ENCODE results near the gene CSNK2A1.
"Not testable (repeated sequence)": the region's sequence is repeated elsewhere in the genome, so short reads cannot be mapped to it uniquely, and the experiment has no call there.

The CSNK2A1 gene

DNA sequence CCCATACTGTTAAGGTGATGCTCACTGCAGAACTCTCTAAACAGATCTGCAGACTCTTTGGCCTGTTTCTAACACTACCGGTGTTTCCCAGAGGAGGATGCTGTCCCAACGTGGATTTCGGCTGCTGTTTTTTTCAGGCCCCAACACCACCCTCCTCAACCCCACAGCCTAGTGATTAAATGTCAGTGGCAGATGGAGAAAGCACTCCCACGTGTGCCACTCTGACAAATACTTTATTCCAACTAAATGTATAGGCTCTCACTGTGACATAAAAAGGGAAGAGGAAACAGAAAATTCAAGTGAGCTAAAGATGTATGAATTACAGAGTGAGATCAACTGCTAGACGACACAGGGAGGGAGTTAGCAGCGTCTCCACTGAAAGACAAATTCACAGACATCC, 84.8 kb downstream of the CSNK2A1 start:
- DNase-seq (ENCODE audit: low read depth in 3 of 3): no peak

DNA sequence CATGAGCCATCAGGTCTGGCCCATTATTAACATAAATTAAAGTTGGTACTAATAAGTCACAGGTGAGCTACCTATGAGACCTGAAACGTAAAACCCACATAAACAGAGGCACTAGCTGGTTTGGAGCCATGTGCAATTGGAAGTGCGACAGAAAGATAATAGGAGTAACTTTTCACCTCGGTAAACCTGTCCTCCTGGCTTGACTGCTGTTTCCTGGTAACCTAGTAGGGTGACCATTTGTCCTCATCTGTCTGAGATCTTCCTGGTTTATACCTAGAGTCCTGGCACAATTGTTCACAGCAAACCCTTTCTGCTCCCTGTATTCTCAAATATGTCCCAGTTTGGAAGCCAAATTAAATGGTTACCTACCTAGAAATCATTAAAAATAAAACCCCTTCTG, 88.6 kb downstream of the CSNK2A1 start:
- DNase-seq (ENCODE audit: low read depth in 3 of 3): no peak

DNA sequence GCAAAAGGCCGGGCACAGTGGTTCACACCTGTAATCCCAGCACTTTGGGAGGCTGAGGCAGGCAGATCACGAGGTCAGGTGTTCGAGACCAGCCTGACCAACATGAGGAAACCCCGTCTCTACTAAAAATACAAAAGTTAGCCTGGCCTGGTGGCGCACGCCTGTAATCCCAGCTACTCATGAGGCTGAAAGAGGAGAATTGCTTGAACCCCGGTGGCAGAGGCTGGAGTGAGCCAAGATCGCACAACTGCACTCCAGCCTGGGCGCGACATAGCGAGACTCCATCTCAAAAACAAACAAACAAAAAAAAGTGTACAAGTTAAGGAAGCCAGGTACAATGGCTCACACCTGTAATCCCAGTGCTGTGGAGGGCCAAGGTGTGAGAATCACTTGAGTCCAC, 91.6 kb downstream of the CSNK2A1 start:
- not testable (repeated sequence) for DNase-seq (ENCODE audit: low read depth in 3 of 3)

DNA sequence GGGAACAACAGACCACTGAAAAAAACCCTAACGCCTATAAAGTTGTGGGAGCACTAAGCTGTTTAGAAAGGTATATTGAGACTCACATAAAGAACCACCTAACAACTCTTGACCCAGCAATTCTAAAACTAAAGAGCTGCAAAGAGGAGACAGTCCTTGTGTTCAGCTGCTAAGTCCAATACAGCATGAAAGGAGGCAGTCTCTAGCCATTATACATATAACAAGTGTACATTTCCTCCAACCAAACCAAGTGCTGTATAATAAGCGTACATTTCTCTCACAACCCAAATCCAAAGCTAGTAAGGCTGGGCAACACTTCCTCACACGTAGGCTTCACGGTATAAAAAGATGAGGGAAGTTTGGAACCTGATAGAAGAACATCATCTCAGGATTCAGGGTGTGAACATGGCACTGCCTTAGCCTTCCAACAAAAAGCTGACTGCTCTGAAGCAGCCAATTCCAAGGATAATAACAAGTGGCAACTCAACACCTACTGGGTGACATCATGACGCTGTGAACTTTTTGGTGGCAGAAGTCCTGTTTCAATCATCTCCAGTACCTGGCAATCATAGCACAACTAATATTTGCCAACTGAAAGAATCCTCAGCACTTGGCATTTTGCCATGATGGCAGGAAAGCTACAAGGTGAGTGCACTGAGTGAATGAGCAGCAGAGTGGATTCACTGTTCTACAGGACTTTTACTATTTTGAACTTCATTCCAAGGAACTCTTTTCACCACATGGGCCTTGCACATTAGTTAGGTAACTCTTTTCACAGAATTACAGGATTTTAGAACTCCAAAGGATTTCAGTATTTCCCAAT, 97.9 kb downstream of the CSNK2A1 start:
- DNase-seq (ENCODE audit: low read depth in 3 of 3): no peak

DNA sequence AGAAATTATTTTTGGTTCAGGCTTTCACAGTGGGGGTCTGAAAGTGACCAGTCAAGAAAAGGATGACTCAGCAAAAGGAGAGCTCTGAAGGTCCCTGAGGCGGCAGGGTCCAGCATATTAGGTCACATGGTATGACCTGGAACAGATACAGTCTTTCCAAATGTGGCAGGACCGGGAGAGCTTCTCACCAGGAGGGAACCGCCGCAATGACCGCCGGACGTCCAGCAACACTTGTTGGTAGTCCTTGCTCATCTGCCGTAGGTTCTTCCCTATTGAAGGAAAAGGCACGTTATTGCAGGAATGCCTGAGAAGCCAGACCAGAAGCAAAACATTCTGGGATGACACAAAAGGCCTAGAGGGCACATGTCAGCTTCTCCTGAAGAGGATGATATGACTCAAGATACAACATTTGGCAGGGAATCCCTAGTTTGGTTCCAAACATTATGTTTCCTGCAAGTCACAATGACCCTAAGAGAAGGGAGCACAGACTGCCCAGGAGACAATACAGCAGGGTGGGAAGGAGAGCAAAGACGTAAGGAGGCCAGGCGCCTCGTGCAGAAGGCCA, 98.6 kb downstream of the CSNK2A1 start:
- DNase-seq (ENCODE audit: low read depth in 3 of 3): no peak

DNA sequence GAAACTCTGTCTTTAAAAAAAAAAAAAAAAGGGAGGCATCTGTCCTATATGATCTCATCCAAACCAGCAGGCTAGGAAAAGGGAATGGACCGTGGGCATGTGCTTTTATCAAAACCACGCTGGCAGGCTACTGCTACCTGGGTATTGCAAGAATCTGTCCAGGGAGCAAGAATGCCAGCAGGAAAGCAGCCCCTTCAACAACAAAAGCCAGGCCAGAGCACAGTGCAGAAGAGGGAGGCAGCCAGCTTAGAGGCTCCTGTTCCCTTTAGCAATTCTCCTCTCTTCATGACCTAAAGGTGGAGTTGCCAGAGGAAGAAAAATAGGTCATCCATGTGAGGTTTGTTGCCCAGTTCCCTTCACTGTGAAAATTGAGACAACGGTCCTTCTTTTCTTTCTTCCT, 99.5 kb downstream of the CSNK2A1 start:
- no peak for DNase-seq (ENCODE audit: low read depth in 3 of 3)

DNA sequence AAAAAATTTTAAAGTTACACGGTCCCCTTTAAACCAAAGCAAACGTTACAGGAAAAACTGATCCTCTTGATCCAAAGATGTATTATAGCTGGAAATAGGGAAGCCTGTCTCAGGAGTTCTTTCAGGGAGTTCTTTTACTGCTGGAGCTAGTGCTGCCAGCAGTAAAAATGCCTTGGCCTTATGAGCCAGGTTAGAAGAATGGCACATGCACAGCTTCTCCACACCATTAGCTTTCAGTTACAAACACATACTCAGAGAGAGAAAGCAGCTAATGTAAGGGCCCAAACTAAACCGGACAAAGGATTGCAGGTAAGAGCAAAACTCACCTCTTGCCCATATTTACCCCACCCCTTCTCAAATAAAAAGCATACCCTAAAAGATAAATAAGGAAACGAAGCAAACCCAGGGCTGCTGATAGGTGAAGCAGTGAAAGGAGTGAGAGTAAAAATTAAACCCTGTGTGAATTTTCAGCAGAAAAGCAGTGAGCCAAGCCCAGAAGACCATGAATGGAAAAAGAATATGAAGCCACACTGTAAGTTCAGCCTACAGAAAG, 100.3 kb downstream of the CSNK2A1 start:
- DNase-seq (ENCODE audit: low read depth in 3 of 3): no peak

DNA sequence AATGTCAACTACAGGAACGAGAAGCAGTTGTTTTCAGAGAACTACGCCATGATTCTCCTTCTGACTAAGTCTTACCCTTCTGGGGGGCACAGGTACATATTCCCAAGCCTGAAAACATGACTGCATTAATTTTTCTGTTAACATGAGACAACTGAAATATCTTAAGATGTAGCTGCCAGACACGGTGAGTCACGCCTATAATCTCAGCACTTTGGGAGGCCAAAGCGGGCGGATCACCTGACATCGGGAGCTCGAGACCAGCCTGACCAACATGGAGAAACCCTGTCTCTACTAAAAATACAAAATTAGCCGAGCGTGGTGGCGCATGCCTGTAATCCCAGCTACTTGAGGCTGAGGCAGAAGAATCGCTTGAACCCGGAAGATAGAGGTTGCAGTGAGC, 103.0 kb downstream of the CSNK2A1 start:
- DNase-seq (ENCODE audit: low read depth in 3 of 3): no peak

DNA sequence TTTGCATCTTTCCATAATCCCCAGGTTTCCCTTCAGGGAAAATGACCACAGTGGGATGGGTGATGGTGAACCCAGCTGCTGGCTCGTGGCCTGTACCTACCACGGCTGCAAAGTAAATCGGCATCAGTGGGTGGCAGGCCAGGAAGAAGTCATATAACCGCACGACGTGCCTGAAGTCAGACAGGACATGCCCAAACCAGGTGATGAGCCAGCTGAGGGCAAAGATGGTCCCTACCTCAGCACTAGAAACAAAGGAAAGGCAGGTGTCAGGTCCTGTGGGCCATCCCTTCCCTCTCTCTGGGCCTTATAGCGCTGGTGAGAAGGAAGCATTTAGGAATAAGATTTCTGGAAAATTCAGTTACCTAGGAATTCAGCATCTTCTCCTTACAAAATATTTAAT, 103.4 kb downstream of the CSNK2A1 start:
- no peak for DNase-seq (ENCODE audit: low read depth in 3 of 3)

DNA sequence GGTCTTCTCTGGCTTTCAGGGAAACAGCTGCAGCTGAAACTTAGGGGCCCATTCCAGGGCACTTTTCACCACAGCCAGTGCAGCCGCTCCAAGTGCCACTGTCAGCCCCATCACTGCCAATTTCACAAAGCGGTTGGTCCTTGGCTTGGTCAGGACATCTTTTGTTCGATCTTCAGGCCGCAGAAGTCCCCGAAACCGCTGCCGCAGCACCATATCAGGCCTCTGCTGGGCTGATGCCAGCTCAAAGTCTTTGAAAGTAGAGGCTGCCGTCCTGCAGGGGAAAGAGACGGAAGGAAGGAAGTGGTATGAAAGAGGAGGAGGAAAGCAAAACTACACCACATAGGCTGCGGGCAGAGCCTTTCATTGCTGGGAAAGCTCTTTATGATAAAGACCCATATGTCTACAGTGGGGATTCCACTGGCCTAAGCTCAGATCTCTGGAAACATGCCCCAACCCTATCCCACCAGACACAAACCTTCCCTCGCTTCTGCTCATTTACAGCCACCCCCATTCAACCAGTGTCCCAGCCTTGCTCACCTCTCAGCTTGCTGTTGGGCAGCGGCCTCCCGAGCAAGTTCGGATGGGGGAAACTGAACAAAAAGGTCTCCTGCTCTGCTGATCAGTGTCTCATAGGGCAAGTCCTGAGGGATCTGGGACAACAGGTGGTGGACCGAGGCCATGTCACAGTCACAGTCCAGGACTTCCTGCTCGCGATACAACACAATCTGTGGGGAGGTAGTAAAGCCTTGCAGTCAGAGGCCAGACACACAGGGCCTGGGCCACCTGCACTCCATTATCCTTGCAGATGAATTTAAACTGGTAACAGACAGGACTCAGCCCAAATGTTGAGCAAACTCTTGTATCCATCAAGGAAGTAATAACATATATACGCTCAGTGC, 104.8 kb downstream of the CSNK2A1 start:
- DNase-seq (ENCODE audit: low read depth in 3 of 3): peak in 1 of 3 donors; percentile 27

DNA sequence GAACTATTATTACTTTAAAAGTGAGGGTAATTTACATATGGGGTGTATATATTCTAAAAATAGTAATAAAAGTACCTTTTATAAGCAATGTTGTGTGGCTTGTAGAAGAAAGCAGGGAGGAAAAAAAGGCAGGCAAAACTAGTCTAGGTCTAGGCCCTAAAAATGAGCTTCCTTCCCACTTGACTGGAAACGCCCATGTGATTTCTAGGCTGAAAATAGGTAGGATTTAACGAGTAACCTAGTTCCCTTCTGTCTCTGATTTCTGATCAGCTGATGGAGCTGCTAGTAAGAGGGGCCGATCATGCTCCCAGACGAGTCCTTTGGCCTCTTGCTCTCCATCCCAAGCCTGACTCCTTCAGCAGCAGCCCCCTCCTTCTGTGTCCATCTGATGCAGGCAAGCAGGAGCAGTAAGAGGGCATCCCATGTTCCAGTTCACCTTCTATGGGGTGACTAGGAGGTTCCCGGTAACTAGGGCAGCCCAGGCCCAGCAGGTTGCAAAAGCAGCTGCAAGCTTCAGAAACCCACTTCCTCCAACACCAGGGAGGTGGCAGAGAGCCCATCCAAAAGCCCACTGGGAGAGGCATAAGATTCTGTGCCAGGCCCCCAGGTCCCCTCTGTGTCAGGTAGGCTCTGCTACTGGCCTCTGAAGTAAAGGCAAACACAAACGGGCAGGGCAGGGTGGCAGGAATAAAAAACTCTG, 105.7 kb downstream of the CSNK2A1 start:
- no peak for DNase-seq (ENCODE audit: low read depth in 3 of 3)

DNA sequence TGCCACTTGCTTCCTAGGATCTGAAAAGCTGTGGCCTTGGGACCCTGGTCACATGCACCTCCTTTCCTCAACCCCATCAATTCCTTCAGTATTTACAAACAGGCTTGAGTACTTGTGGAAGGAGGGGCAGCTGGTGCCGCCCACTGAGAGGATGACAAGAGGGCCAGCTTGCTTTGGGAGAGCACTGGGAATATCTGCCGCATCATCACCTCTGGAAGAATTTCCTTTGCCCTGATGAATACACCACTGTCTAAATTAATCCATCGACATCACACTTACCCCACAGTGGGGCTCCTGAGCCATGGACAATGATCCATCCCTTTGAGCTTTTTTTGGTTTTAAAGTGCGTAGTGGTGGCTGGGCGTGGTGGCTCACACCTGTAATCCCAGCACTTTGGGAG, 107.1 kb downstream of the CSNK2A1 start:
- DNase-seq (ENCODE audit: low read depth in 3 of 3): no peak

DNA sequence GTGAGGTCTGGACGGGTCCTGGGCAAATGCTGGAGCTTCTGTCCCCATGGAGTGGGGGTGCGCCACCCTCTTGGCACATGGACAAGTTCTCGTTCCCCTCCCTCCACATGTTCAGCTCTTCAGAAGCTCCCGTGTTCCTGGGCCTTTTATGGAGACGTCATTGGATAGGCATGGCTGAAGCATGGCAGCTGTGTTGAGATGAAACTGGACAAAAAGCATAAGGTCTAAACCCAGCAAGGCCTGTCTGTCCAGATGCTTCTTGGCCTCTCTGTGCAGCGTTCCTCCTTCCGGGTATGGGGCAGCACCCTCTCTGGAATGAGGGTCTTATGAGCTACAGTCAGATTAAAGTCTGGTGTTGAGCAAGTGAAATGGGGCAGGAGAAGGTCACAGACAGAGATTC, 108.0 kb downstream of the CSNK2A1 start:
- DNase-seq (ENCODE audit: low read depth in 3 of 3): no peak

DNA sequence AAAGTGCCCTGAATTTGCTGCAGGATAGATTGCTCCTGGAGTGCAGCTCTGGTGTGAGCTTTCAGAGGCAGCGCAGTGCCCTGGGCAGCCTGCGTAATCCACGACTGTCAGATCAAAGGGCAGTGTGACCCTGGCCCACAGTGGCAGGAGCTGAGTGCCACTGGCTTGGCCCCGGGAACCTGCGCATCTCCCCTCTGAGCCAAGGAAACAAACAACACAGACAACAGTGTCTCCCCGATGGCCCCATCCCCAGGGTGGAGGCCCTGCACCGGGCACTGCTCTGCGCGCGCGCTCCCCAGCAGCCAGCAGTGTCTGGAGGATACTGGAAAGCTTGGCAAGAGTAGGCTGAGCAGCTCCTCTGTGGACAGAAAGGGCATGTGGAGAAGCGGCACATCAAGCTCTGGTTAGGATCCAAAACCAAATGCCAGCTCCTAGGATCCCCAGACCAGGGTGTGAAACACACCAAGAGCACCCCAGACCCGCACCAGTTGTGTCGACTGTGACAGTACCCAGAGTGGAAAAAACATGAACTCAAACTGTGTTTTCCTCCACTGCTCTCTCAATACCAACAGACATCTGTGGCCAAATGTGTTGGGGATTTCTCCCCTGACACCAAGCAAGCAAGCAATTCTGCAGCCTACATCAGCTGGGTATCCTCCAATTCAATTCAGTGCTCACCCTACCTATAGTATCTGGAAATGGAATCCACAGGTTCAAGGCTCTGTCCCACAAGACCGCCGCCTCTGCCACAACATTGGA, 108.8 kb downstream of the CSNK2A1 start:
- no peak for DNase-seq (ENCODE audit: low read depth in 3 of 3)

DNA sequence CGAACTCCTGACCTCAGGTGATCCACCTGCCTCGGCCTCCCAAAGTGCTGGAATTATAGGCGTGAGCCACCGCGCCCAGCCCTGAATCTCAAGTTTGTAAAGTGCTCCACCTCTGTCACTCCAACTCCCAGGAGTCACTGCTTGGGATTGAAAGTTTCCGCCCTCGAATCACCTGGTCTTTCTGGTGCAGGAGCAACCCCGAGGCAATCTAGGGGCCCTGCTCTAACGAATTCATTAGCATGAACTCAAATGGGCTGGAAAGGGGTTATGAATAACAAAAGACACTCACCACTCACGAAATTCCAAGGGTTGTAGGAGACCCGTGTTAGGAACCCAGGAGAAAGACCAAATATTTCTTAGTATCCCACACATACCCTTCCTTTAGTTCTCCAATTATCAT, 109.4 kb downstream of the CSNK2A1 start:
- no peak for DNase-seq (ENCODE audit: low read depth in 3 of 3)

DNA sequence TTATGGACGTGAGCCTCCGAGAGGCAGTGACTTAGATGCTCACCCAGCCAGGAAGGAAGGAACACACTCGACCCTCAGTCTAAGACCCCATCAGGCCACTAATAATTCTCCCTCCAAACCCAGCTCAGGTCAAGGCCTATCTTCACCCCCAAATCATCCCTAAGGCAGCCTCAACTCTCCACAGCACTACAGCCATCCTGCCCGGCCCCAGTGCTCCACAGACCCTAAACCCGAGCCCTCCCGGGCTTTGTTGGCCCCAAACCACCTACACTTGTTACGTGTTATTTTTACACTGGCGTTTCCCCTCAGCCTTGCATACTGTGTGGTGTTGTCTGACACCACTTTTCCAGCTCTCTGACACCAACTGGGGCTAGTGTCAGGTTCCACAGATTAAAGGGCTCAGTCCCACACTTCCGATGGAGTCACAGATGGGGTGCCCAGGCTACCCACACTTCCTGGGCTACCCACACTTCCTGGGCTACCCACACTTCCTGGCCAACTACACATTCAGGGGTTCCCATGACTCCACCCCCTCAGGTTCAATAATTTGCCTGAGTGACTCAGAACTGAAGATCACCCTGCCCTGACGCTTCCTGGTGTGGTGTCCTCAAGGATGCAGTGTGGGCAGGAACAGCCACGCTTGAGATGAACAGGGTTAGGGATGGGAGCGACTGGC, 110.2 kb downstream of the CSNK2A1 start:
- peak; percentile 53 to 66 (median 64) for DNase-seq (ENCODE audit: low read depth in 3 of 3)

DNA sequence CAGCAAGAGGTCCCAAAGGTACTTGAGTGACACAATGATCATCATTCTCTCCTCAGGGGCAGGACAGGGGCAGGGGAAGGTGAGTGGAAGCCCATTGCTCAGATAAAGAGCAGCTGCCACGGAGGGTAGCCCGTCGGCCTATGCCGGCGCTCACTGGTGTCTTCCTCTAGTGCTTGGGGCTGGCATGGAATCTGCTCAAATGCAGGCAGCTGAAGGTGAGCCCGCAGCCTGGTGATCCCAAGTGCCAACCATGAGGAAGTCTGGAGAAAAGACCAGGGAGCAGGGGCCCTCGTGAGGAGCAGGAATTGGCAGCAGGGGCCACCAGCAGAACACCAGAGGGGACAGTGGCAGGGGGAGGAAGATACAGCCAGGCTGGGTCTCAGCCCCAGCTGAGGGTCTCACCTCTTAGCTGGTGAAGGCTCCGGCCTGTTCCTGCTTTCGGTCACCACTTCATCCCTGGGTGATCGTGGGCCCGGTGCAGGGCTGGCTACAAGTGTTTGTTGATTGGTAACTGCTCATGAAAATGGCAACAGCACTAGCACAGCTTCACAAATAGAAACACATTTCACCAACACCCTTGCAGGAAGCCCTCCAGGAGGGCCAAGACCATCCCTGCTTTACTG, 110.8 kb downstream of the CSNK2A1 start:
- no peak for DNase-seq (ENCODE audit: low read depth in 3 of 3)

DNA sequence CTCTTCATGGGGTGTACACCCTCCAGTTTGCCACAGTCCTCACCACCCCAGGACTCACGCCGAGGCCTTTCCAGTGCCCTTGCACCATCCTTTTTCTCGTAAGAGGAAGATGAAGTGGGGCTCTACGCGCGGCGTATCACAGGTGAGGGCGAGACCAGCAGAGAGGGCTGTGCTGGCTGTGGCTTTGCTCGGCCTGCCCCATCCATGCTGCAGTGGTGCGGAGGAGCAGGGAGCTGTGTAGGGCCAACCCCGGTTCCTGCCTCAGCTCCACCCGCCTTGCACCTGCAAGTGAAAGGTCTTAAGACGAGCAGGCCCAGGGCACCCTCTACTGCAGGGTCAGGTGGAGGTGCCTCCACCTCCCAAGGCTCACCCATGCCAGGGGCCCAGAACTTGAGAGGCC, 111.4 kb downstream of the CSNK2A1 start:
- DNase-seq (ENCODE audit: low read depth in 3 of 3): no peak

DNA sequence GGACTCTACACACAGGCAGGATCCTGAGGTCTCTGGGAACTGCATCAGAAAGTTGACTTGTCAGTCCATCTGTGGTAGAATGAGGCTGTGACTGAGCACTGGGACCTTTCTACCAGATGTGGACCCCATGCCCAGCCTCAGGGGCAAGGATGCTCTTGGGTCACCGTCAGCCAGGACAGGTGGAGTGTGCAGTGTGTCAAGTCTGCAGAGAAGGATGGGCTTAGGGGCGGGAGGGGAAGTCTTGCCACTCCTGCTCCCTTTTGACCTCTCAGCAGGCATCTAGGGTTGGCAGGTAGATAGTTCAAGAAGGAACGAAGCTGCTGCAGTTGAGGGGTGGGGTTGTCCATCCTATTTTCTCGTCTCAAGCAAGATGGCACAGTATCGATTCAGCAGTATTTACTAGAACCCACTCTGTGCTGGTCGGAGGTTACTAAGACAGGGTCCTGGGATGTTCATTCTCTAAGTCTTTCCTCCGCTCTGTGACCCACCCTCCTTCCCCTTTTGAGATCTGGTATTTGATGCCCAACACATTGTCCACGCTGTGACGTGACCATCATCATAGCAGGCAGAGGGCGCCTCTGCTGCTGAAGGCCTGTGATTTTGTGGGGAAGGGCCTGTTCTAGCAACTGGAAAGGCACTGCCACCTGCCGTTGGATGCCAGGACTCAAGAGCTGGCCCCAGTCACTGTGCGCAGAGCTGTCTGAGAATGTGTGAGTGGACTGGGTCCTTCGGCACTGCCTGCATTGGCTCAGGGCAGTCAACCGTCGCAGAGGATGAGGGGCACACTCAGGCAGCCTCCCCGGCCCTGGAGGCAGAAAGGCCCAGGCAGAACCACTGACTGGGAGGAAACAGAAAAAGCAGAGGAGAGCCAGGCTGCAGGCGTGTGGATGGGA, 112.3 kb downstream of the CSNK2A1 start:
- no peak for DNase-seq (ENCODE audit: low read depth in 3 of 3)
